HG03025 (cell line): ENCODE data around the gene AIFM2.
"Not testable (repeated sequence)": the region's sequence is repeated elsewhere in the genome, so short reads cannot be mapped to it uniquely, and the experiment has no call there.

ENCODE experiments used
- ATAC-seq: cut with Tn5 transposase; IDR thresholded peaks from one replicate; pipeline ENCODE4 v1.9.1; 2021; ENCODE audit warnings: mild to moderate bottlenecking, moderate library complexity; ENCODE audit not compliant: unreplicated experiment, low FRiP score

AIFM2 gene

DNA sequence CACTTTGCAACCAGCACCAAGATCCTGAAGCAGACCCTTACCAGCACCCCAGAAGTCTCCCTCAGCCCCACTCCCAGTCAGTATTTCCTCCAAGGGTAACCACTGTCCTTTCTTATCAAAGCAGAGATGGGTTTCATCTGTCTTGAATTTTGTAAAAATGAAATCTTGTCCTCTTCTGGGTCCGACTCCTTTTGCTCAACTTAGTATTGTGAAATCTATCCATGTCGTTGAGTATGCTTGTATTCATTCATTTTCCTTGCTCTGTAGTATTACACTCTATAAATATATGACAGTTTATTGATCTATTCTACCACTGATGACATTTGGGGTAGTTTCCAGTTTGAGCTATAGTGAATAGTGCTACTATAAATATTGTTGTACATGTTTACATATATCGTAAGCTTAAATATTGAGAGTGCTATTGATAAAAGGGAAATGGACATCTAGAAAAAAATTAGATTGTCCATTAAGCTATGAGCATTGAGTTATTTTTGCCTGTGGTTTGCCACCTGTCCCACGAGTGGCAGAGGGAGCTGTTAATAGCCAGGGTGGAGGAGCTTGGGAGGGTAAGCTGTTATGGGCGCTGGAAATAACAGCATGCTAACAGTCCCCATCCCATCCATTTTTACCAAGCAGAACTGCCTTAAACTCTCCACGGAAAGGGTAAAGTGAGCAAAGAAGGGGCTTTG is 36.5 kb downstream of the AIFM2 start:
- no peak for ATAC-seq

DNA sequence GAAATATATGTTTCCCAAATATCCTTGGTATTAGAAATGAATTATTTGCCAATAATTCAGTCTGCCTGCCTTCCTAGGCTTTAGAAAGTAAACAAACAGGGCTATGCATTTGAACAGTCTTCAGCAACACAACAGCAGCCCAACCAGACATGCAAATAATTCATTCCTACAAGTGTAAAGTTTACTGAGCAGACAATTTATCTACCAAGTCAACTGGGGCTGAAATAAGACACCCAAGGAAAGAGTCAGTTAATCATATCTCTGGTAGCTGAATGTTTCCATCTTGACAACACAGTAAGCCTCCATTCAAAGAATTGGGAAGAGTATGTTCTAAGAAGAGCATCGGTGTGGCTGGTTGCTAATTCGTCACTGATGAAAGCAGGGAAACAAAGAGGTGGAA is 38.4 kb downstream of the AIFM2 start:
- no peak for ATAC-seq

DNA sequence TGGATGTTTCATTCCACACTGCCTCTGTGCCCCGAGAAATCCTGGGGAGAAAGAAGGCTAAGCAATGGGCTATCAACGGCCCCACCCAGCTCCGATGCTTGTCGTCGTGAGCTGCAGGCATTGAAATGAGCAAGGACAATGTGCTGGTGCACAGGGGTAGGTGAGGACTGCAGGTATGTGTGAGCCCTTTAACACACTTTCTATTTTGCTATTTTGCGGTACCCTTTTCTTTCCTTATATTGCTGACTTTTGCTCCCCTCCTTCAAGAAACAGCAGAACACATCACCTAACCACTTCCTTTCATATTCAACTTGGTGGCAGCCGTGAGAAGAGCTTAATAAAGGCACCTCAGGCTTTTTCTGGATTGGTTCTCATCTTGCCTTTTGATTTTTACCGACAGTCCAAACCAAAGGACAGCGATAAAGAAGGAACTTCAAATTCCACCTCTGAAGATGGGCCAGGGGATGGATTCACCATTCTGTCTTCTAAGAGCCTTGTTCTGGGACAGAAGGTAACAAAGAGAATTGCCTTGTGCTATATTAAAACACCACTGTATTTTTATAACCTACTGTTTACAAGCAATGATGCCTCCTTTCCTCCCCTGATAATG is 39.2 kb downstream of the AIFM2 start:
- ATAC-seq: no peak

DNA sequence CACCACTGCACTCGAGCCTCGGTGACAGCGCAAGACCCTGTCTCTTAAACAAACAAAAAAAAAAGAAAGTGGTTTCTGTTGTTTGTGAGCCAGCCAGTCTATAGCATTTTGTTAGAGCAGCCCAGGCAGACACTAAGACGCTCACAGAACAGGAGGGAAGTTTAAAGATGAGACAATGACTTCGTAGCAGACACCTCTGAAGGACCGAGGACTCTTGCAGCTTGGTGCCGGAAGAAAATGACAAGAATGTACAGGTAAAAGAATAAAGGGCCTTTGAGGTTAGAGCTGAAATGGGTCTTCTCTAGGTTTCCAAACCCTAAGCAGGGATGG is 40.3 kb downstream of the AIFM2 start:
- no peak for ATAC-seq

DNA sequence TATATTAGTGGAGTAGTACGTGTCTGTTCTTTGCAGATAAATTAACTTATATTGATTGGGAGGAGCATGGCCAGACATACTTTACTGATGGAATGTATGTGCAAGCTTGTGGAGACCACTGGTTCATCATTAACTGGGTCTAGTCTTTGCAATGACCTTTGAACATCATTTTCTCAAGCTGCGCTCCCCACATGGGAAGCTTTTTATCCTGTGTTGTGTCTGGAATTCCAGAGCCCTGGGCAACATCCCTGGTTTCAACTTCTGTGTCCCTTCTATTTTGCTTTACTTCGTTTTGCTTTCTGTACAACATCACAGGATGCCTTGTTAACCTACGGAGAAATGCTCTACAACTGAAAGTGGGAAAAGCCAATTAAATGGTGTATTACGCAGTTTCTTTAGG is 41.7 kb downstream of the AIFM2 start:
- ATAC-seq: no peak

DNA sequence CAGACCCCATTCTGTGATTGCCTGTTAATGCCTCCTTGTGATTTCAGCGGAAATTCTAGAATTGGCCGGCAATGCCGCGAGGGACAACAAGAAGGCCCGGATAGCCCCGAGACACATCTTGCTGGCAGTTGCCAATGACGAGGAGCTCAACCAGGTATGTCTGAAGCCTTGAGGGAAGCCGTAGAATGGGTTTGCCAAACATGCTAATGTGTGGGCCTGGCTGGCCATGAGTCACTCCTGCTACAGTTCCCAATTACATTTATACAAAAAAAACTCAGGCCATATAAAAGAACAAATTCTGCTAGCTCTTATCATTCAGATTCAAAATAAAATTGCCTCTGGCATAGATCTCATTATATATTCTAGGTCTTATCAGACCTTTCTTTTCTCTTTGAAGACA is 42.6 kb downstream of the AIFM2 start:
- no peak for ATAC-seq

DNA sequence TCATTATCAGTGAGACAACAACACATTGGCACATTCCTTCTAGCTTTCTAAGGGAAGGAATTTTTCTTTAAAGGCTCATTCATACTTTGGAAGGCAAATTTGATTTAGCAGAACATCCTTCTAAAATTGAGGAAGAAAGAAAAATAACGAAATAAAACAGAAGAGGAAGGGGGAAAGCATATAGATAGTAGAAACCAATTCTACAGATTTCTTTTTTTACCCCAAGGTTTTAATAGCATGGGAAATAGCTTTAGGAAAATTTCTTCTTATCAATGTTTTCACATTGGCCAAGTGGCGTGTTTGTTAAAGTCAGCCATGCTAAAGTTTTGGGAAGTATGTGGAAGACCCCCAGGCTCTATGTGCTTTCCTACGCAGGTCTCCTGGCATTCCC is 44.3 kb downstream of the AIFM2 start:
- ATAC-seq: no peak

DNA sequence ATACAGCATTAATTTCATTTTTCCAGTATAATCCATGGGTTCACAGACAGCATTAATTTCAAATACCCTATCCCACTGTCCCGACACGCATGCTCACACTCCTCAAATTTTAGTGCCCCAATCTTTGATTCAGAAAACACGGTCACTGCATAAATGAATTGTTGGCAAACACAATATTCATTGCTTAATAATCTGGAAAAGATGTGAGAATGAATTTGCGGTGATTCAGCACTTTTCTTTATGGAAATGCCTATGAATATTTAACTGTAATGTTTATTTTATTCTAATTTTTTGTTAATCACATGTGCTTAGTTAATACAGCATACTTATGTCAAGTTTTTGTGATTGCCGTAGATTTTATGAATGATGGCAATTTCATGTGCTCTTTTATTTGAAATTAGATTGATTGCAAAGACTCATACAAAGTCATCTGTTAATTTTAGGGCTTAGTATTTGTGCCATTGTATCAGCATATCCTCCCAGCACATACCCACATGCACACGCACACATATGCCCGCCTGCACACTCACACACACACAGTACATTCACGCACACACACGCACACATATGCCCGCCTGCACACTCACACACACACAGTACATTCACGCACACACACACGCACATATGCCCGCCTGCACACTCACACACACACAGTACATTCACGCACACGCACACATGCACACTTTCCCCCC is 44.9 kb downstream of the AIFM2 start:
- ATAC-seq: no peak

DNA sequence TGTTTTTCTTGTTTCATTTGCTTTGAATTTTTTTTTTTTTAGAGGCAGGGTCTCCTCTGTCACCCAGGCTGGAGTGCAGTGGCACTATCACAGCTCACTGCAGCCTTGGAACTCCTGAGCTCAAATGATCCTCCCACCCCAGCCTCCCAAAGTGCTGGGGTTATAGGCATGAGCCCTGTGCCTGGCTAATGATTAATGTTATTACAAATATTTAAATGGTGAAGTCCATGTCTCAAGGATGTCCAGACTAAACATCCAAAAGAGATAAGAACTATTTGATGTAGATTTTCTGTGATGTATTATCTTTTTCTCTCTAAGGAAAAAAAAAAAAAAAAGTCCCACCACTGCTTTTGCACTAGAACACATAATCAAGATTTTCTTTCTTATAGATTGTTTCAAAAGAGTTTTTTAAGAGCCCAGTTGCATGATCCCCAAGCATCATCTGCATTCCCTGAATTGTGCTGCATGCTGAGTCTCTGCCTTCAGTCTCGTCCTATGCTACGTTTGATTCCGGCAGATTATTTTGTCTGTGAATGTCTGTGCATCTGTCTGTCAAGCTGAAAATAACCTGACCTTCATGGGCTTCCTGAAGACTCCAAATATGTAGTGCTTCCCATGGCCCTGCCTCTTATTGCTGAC is 46.5 kb downstream of the AIFM2 start:
- ATAC-seq: no peak

DNA sequence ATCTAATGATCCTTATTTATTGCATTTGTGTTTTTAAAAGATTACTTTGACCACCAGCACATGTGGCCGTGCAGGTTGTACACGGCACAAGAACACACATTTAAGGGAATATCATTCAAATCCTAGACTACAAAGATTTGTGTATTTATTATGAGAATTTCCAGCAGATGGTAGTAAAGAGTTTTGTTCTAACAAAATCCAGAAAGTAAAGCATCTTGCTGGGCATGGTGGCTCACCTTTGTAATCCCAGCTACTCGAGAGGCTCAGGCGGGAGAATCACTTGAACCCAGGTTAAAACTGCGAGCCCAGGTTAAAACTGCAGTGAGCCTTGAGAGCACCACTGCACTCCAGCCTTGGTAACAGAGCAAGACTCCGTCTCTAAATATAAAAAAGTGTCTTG is 48.4 kb downstream of the AIFM2 start:
- no peak for ATAC-seq

DNA sequence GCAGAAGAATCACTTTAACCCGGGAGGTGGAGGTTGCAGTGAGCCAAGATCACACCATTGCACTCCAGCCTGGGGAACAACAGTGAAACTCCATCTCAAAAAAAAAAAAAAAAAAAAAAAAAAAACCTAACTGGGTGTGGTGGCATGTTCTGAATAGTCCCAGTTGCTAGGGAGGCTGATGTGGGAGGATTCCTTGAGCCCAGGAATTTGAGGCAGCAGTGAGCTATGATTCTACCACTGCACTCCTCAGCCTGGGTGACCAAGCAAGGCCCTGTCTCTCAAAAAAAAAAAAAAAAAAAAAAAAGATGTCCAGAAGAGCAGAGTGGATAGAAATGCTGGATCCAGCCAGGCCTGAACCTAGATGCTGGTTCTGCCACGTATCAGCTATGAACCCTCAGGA is 51.8 kb downstream of the AIFM2 start:
- not testable (repeated sequence) for ATAC-seq

DNA sequence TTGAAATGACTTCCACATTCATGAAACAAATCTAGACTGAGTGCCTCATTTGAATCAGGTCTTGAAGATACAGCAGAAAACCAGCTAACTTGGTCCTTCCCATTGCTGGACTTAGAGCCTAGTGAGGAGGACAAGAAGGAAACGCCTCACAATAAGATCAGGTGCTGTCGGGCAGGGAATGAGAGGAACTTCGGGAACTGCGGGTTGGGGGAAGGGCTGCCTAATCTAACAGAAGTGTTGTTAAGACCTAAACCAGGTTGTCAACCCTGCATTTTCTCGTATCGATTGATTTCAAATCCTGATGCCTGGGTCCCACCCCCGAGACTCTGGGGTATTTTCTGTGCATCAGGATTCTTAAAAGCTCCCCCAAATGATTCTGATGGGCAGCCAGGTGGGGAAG is 53.7 kb downstream of the AIFM2 start:
- no peak for ATAC-seq

DNA sequence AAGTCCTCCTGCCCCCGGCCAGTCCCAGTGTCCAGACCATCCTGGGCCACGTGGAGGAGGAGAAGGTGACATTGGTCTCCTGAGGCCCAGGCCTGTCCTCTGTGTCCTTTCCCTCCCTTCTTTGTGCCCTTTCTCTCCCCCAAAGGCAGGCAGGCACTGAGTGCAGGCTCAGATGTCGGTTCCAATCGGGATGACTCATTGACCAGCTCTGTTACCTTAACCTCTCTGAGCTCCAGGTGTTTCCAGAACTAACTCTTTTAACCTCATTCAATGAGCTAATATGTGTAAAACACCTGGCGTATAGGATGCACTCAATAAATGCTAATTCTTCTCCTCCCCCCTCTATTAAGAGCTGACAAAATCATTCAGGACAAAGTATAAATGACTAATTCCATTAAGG is 54.3 kb downstream of the AIFM2 start:
- ATAC-seq: no peak

DNA sequence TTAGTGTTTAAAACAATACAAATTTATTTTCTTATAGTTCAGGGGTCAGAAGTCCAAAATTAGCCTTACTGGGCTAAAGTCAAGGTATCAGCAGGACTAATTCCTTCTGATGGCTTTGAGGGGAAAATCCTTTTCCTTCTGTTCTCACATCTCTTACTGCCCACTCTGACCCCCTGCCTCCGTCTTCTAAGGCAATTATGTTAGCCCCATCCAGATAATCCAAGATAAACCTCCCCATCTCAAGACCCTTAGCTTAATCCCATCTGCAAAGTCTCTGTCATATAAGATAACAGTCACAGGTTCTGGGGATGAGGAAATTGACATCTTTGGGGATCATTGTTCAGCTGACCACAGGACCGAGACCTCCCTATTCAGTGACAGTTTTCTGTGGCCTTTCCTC is 57.7 kb downstream of the AIFM2 start:
- no peak for ATAC-seq

DNA sequence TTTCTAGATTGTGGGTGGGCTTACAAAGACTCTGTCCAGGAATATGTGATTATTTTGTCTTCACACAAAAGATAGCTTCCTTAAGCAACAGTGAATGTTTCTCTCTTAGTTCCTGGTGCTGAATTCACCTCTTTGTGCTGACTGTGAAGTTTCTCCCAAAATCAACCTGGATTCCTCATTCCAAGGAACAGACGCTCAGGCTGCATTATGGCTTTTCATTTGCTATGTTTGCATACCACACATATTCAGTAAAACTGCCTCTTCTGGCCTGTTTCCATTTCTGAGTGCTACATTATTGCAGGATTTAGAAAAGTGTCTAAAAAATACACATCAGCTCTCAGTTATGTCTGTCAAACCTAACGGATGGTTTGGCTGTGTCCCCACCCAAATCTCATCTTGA is 58.5 kb downstream of the AIFM2 start:
- no peak for ATAC-seq

DNA sequence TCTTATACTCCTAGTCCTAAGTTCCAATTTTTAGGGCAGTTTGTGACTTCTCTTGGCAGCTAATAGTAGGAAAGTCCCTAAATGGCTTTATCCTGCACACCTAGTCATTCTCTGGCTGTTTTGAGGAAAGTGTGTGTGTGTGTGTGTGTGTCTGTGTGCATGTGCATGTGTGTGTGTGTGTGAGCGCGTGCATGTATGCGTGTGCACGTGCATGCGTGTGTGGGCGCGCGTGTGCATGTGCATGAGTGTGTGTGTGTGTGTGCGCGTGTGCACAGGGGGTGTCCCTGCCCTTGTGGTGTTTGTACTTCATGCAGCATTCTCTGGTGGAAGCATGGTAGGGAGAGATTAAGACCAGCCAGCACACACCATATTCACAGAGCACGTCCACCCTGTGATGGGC is 61.8 kb downstream of the AIFM2 start:
- ATAC-seq: no peak

DNA sequence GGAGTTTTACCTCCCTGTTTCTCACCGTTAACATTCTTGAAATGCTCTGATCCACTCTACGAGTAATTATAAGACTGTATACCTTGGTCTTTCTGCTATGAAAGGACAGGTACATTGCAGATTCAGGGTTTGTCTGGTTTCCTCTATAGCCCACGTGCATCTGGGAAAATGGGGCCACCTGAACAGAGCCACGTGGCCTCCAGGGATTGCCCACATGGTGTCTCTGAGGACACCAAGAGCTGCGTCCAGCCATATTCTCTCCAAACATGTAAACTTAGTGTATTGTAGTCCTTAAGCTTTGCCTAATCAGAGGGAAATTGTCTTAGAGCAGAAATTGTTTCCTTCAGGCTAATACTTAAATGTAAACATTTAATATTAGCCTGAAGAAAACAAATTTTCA is 63.3 kb downstream of the AIFM2 start:
- no peak for ATAC-seq

DNA sequence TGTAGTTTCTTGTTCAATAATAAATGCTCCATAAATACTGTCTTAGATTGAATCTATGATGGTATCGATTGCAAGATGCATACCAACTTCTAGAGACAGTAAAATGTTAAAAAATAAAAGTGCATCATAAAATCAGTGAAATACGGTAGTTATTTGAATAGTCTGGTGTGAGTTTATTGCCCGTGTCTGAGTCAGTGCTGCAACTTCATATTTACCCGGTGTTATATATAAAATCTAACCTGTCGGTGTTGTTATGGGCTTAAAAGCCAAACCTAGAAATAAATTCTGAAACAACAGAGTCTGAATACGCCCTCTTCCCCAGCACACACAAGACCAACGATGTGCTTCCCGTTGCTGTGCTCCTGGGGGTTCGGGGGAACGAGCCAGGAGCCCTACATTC is 63.7 kb downstream of the AIFM2 start:
- ATAC-seq: no peak

DNA sequence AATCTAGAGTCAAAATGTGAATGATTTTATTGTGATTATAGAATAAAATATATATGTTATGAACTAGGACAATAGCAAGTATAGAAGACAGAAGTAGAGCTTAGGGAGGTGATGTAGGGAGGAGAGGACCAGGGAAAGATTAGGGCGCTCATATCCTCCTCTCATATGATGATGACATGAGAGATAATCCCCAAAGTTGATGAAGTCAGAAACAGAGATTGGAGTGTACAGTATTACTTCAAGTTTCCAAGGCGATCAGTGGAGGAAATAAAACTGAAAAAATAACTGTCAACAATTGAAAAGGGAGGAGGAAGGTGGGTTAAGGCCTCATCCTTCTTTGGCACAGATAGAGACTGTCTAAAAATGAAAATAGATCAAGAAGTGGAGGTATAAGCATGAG is 65.0 kb downstream of the AIFM2 start:
- ATAC-seq: no peak

DNA sequence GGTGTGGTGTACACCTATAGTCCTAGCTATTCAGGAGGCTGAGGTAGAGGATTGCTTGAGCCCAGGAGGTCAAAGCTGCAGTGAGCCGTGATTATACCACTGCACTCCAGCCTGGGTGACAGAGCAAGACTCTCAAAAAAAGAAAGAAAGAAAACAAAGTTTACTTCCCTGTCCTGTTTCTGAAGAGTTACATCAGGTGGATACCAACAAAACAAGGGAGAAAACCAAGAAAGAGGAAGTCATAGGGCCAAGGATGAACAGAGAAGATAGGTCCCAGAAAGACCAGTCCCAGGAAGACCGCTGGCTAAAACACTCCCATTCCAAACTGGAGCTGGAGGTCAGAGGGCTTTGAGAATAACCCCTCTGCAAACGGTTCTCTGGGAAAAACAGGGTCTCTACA is 66.4 kb downstream of the AIFM2 start:
- no peak for ATAC-seq

DNA sequence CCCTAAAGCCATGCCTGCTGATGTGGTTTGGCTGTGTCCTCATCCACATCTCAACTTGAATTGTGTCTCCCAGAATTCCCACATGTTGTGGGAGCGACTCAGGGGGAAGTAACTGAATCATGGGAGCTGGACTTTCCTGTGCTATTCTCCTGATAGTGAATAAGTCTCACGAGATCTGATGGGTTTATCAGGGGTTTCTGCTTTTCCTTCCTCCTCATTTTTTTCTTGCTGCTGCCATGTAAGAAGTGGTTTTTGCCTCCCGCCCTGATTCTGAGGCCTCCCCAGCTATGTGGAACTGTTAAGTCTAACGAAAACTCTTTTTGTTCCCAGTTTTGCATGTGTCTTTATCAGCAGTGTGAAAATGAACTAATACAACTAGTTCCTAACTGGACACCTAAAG is 68.1 kb downstream of the AIFM2 start:
- ATAC-seq: no peak
